ENCODE results near the gene DAD1.
"Not testable (repeated sequence)": the region's sequence is repeated elsewhere in the genome, so short reads cannot be mapped to it uniquely, and the experiment has no call there.

Gene DAD1

GRCh38 chr14:22552001-22552826 lies 36.8 kb downstream of the DAD1 start:
- DNase-seq (ENCODE audit: low read depth) = no peak

GRCh38 chr14:22551605-22551997 lies 37.4 kb downstream of the DAD1 start:
- no peak for DNase-seq (ENCODE audit: low read depth)

GRCh38 chr14:22549981-22550673 lies 38.9 kb downstream of the DAD1 start:
- DNase-seq (ENCODE audit: low read depth) = peak; percentile 54

- no peak for DNase-seq (ENCODE audit: low read depth)
Observed at GRCh38 chr14:22549324-22549962, 39.6 kb downstream of the DAD1 start.

- DNase-seq (ENCODE audit: low read depth) = no peak
Observed at GRCh38 chr14:22547948-22548750, 40.9 kb downstream of the DAD1 start.

- DNase-seq (ENCODE audit: low read depth) = no peak
Observed at GRCh38 chr14:22547313-22547947, 41.6 kb downstream of the DAD1 start.

GRCh38 chr14:22546722-22547071 lies 42.3 kb downstream of the DAD1 start:
- no peak for DNase-seq (ENCODE audit: low read depth)

GRCh38 chr14:22545842-22546721 lies 42.9 kb downstream of the DAD1 start:
- DNase-seq (ENCODE audit: low read depth) = peak; percentile 22

- DNase-seq (ENCODE audit: low read depth) = no peak
Observed at GRCh38 chr14:22544881-22545420, 44.1 kb downstream of the DAD1 start.

- DNase-seq (ENCODE audit: low read depth) = no peak
Observed at GRCh38 chr14:22544406-22544805, 44.6 kb downstream of the DAD1 start.

GRCh38 chr14:22543570-22544357 lies 45.3 kb downstream of the DAD1 start:
- DNase-seq (ENCODE audit: low read depth) = not testable (repeated sequence)

- DNase-seq (ENCODE audit: low read depth) = no peak
Observed at GRCh38 chr14:22542360-22542759, 46.7 kb downstream of the DAD1 start.

GRCh38 chr14:22541721-22542120 lies 47.3 kb downstream of the DAD1 start:
- no peak for DNase-seq (ENCODE audit: low read depth)

GRCh38 chr14:22540811-22541360 lies 48.1 kb downstream of the DAD1 start:
- no peak for DNase-seq (ENCODE audit: low read depth)

GRCh38 chr14:22540293-22540692 lies 48.7 kb downstream of the DAD1 start:
- no peak for DNase-seq (ENCODE audit: low read depth)

GRCh38 chr14:22539831-22540230 lies 49.2 kb downstream of the DAD1 start:
- DNase-seq (ENCODE audit: low read depth) = no peak

- DNase-seq (ENCODE audit: low read depth) = no peak
Observed at GRCh38 chr14:22538671-22539228, 50.3 kb downstream of the DAD1 start.

- DNase-seq (ENCODE audit: low read depth) = no peak
Observed at GRCh38 chr14:22537436-22538310, 51.4 kb downstream of the DAD1 start.
